K562 (cell line): Measurements from ENCODE around the gene FIBP. TPM values are rescaled to one million over a fixed set of nuclear protein-coding genes. Genes with fewer than 3 reads are reported as not detected.

ENCODE experiments used
- ATAC-seq: fragments of 200-7000 bp; cut with Tn5 transposase; 3 replicates; pipeline ENCODE4 v1.9.1; 2020; ENCODE audit warnings: moderate library complexity
- BruUV-seq: library from RNA; stranded (reverse); fragments of 400-500 nt; replicated peaks from 2 replicates; lab custom pipeline; 2021; lab: Mats Ljungman, UMichigan
- CTCF ChIA-PET: fragments of 300-600 bp; formaldehyde crosslinking; extraction: SDS; loops from one replicate; lab custom pipeline; 2021; ENCODE audit warnings: low intra/inter-chr PET ratio; lab: Yijun Ruan, JAX
- POLR2A ChIA-PET: fragments of 300-600, 350-650 bp; sonication (Branson Sonifier 250); formaldehyde crosslinking; extraction: SDS; loops from one replicate; lab custom pipeline; 2021; ENCODE audit warnings: antibody characterized with exemption, inconsistent platforms; lab: Yijun Ruan, JAX
- DNase-seq, 4 experiments: peaks; one replicate each; pipeline versions ENCODE4 v3.0.0 to v3.0.0-alpha.2; 2011 to 2018; ENCODE audit warnings: low spot score in 3 of 4, mixed read lengths in 3 of 4; ENCODE audit errors: extremely low read depth in 1 of 4
- FAIRE-seq: peaks from 2 replicates; lab custom pipeline; 2011; peaks lifted over from hg19 to GRCh38; lab: Jason Lieb, UNC
- H2AFZ ChIP-seq: 2 replicates; pipeline ENCODE4 v1.6.0; 2011; ENCODE audit warnings: low read depth, low read length, control low read depth, inconsistent platforms
- H3K27ac ChIP-seq: fragments of 200-600 bp; 3 replicates; pipeline ENCODE4 v1.8.0; 2011; ENCODE audit warnings: low read depth, mild to moderate bottlenecking, control low read depth, inconsistent platforms, low read length, moderate library complexity, mixed read lengths; ENCODE audit errors: extremely low read depth
- H3K27me3 ChIP-seq, 2 experiments: fragments of 300-600 bp in 1 of 2; 2 replicates in 1 of 2; 3 replicates in 1 of 2; pipeline versions ENCODE4 v1.6.0 to v1.8.0; 2011; ENCODE audit warnings: inconsistent platforms in 2 of 2, low read length in 2 of 2, mild to moderate bottlenecking in 1 of 2, mixed read lengths in 1 of 2, moderate library complexity in 1 of 2; ENCODE audit not compliant: control insufficient read depth in 2 of 2, insufficient read depth in 2 of 2
- H3K36me3 ChIP-seq: fragments of 300-600 bp; 3 replicates; pipeline ENCODE4 v1.8.0; 2011; ENCODE audit warnings: mild to moderate bottlenecking, low read length, inconsistent platforms; ENCODE audit not compliant: control insufficient read depth, insufficient read depth
- H3K4me1 ChIP-seq, 2 experiments: fragments of 200-600 bp in 1 of 2; replicated peaks in 1 of 2; 2 replicates in 1 of 2; 3 replicates in 1 of 2; pipeline versions ENCODE4 v1.5.1 to v1.8.0; 2011; ENCODE audit warnings: inconsistent platforms in 2 of 2, low read length in 2 of 2, mild to moderate bottlenecking in 1 of 2, mixed read lengths in 1 of 2, moderate library complexity in 1 of 2; ENCODE audit not compliant: control insufficient read depth in 2 of 2, insufficient read depth in 2 of 2
- H3K4me2 ChIP-seq: 2 replicates; pipeline ENCODE4 v1.6.1; 2011; ENCODE audit warnings: low read length, control low read depth, inconsistent platforms, mixed read lengths; ENCODE audit not compliant: insufficient read depth
- H3K4me3 ChIP-seq: fragments of 200-600 bp; sonication (generic), shearing (Covaris generic); 2 replicates; pipeline ENCODE4 v1.5.1; 2016; ENCODE audit warnings: control low read depth, inconsistent platforms
- H3K79me2 ChIP-seq: fragments of 200-600 bp; 3 replicates; pipeline ENCODE4 v1.8.0; 2011; ENCODE audit warnings: low read length, inconsistent platforms; ENCODE audit not compliant: control insufficient read depth, insufficient read depth
- H3K9ac ChIP-seq, 2 experiments: 2 replicates each; pipeline versions ENCODE4 v1.6.0 to v1.6.1; 2011; ENCODE audit warnings: low read depth in 2 of 2, low read length in 2 of 2, control low read depth in 1 of 2, inconsistent platforms in 1 of 2, mild to moderate bottlenecking in 1 of 2, mixed read lengths in 1 of 2; ENCODE audit not compliant: insufficient read depth in 1 of 2
- H3K9me1 ChIP-seq: one replicate; pipeline ENCODE4 v1.6.0; 2011; ENCODE audit warnings: inconsistent platforms, mild to moderate bottlenecking, low read length, moderate library complexity; ENCODE audit not compliant: control insufficient read depth, insufficient read depth
- H3K9me3 ChIP-seq: replicated peaks from 2 replicates; pipeline ENCODE4 v1.5.1; 2011; ENCODE audit warnings: low read depth, low read length, inconsistent platforms; ENCODE audit not compliant: control insufficient read depth, insufficient read depth
- H4K20me1 ChIP-seq: replicated peaks from 2 replicates; pipeline ENCODE4 v1.6.1; 2011; ENCODE audit warnings: low read length, inconsistent platforms, mixed read lengths; ENCODE audit not compliant: control insufficient read depth, insufficient read depth
- ARNT ChIP-seq, 2 experiments: fragments of 450-650 bp; IDR thresholded peaks; 2 replicates each; pipeline ENCODE4 v1.6.1; 2016; ENCODE audit warnings: mild to moderate bottlenecking in 1 of 2
- GTF2A2 ChIP-seq: IDR thresholded peaks from 2 replicates; pipeline ENCODE4 v1.6.1; 2016; ENCODE audit warnings: mild to moderate bottlenecking, missing genetic modification characterization, missing compliant biosample characterization
- POLR2B ChIP-seq: fragments of 450-650 bp; IDR thresholded peaks from 2 replicates; pipeline ENCODE4 v1.6.1; 2018; ENCODE audit warnings: low read depth; ENCODE audit not compliant: partially characterized antibody
- POLR2G ChIP-seq: fragments of 200-400 bp; formaldehyde crosslinking; IDR thresholded peaks from 2 replicates; pipeline ENCODE4 v1.6.1; 2017; ENCODE audit warnings: low read depth, mild to moderate bottlenecking, antibody characterized with exemption, low read length, moderate library complexity
- RBM22 ChIP-seq: fragments of 200-400 bp; formaldehyde crosslinking; IDR thresholded peaks from 2 replicates; pipeline ENCODE4 v1.6.1; 2018; ENCODE audit warnings: low read length, low read depth; ENCODE audit not compliant: poor library complexity, severe bottlenecking
- SP2 ChIP-seq: IDR thresholded peaks from 2 replicates; pipeline ENCODE4 v1.6.1; 2011; ENCODE audit warnings: mild to moderate bottlenecking, low read depth, low read length, moderate library complexity; ENCODE audit not compliant: poor library complexity, severe bottlenecking; ENCODE audit errors: extremely low read depth
- ZBTB1 ChIP-seq: sonication (generic); formaldehyde crosslinking; IDR thresholded peaks from 2 replicates; pipeline ENCODE4 v1.8.1; 2023; ENCODE audit warnings: missing genetic modification reagents, low read depth, mild to moderate bottlenecking, borderline replicate concordance
- WGBS: fragments of 100-300 bp; shearing (Covaris generic); methylation state at CpG from one replicate; pipeline ENCODE4 v1.1.6; 2016; ENCODE audit warnings: low coverage, mixed read lengths; ENCODE audit not compliant: insufficient coverage; ENCODE audit errors: missing lambda C conversion rate; 5-methylcytosine and 5-hydroxymethylcytosine counted together
- in situ Hi-C: fragments of 300-500 bp; cut with MboI; formaldehyde crosslinking; loops from 4 replicates; pipeline ENCODE4 v1.15.0; 2018; ENCODE audit warnings: inconsistent platforms, mixed read lengths
- intact Hi-C: fragments of 100-400 bp; cut with micrococcal nuclease; formaldehyde crosslinking; loops from 2 replicates; pipeline ENCODE4 v1.14.2; 2022
- polyA plus RNA-seq, 8 experiments: library from polyadenylated mRNA; depleted of rRNA in 4 of 8; stranded (reverse) in 5 of 8; unstranded in 3 of 8; fragments of >200 nt; fragmentation: Nextera tagmentation in 2 of 8; fragmentation: Illumina TruSeq in 1 of 8; extraction: Ambion mirVana in 2 of 8; extraction: Trizol in 1 of 8; gene quantifications; 2 replicates each; pipeline versions ENCODE4 v1.2.1 to v1.2.3, GENCODE V29; 2011 to 2014; ENCODE audit warnings: inconsistent platforms in 1 of 8, missing spikeins in 1 of 8
- total RNA-seq, 7 experiments: library from RNA; depleted of rRNA in 6 of 7; stranded (reverse); fragments of >200 nt in 6 of 7; fragmentation: Illumina TruSeq in 2 of 7; extraction: Trizol in 2 of 7; gene quantifications; 2 replicates each; pipeline versions ENCODE4 v1.2.1 to v1.2.3, GENCODE V29; 2011 to 2021; ENCODE audit warnings: low replicate concordance in 1 of 7

The FIBP gene
- total and polyA plus RNA-seq, 9 of the 15 experiments (the other 6 are each of a cell fraction or from before 2014, with no cell fraction given): 41.2 to 79.2 (median 48.6) TPM

GRCh38 chr11:65870706-65871681, 17.3 kb downstream of the FIBP start:
- intact Hi-C loops (no loop called here), in situ Hi-C loops (no loop called here)
- Histone ChIP-seq H3K36me3 (peaks cover 22% of the 10 kb centered on the region; the same call in 2 of the 3 replicates), H3K9ac (peak overlapping the region in 1 of 2 experiments; percentile 81; a peak in 2 of 4 replicates), H3K27ac (no peak overlapping the region; the same call in 2 of the 3 replicates), H3K4me3 (no peak overlapping the region), H3K9me1 (no peaks in the 10 kb centered on the region), H4K20me1 (no peaks in the 10 kb centered on the region), H3K4me2 (no peak overlapping the region), H2AFZ (0 out of 2 replicates have a peak overlapping the region, but pooled peaks have one; percentile 24), H3K27me3 (no peaks in the 10 kb centered on the region), H3K79me2 (no peaks in the 10 kb centered on the region), H3K4me1 (peaks cover 23 to 62% of the 10 kb centered on the region in 2 experiments), H3K9me3 (no peaks in the 10 kb centered on the region)
- CTCF ChIA-PET: no interaction called here
- TF ChIP-seq ARNT (IDR thresholded peaks at IDR 0.05) (no peak), RBM22 (peak; percentile 87), ZBTB1 (peak; percentile 60; the same call in 1 of the 2 replicates), POLR2B (no peak), POLR2G (peak; percentile 45; the same call in 1 of the 2 replicates), GTF2A2 (tag) (no peak), SP2 (no peak)
- 62% methylated on average over 21 of the region's 24 CpGs for WGBS
- POLR2A ChIA-PET: interaction anchor here (0.6 to 8.2 kb wide), 10 partner anchors 8 to 160 kb away, joined by 3 to 151 read pairs (median 4); partner anchors contain the start of genes CCDC85B, CFL1, CTSW and FIBP
- no TSS peak for BruUV-seq
- DNase-seq (no peak), FAIRE-seq (no peak), ATAC-seq (no peak)
